Measurements from ENCODE around the gene PDSS2.

DNA sequence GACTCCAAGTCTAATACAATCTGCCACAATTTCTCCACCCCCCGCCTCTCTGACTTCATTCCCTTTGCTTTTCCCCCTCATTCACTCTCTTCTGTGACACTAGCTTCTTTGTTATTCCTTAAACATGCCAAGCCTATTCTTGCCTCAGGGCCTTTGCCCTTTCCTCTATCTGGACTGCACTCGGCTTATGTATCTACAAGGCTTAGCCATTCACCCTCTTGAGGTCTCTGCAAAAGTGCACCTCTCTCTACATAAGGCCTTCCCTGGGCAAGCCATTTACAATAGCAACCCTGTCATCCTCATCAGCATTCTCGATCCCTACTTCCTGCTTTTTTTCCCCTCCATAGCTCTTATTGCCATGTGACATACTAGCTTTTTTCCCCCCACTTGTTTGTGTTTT is 168.9 kb downstream of the PDSS2 start:
- TF ChIP-seq, protein P1, sequence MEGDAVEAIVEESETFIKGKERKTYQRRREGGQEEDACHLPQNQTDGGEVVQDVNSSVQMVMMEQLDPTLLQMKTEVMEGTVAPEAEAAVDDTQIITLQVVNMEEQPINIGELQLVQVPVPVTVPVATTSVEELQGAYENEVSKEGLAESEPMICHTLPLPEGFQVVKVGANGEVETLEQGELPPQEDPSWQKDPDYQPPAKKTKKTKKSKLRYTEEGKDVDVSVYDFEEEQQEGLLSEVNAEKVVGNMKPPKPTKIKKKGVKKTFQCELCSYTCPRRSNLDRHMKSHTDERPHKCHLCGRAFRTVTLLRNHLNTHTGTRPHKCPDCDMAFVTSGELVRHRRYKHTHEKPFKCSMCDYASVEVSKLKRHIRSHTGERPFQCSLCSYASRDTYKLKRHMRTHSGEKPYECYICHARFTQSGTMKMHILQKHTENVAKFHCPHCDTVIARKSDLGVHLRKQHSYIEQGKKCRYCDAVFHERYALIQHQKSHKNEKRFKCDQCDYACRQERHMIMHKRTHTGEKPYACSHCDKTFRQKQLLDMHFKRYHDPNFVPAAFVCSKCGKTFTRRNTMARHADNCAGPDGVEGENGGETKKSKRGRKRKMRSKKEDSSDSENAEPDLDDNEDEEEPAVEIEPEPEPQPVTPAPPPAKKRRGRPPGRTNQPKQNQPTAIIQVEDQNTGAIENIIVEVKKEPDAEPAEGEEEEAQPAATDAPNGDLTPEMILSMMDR (IDR thresholded peaks at IDR 0.05; ENCODE audit: low read depth, low read length): no peak
- TF ChIP-seq POLR2A (IDR thresholded peaks at IDR 0.05; ENCODE audit: extremely low read depth, insufficient read length): no peak
